ENCODE results near the gene NPHP3.

DNA sequence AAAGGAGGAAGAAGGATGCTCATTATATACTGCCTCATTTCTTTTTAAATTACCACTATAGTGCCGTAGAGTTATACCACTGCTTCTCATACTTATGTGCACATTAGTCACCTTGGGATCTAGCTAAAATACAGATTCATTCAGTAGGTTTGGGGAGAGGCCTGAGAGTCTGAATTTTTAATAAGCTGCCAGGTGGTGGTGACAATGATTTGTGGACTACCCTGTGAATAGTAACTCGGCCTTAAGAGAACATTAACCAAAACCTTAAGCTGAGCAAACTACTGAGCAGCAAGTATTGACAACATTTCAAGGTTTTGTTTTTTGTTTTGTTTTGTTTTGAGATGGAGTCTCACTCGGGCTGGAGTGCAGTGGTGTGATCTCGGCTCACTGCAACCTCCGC, 42.3 kb downstream of the NPHP3 start:
- no peak for TF ChIP-seq ISL1 (CRISPR knock-in tag; IDR thresholded peaks at IDR 0.05)
- TF ChIP-seq ARNTL (CRISPR knock-in tag; IDR thresholded peaks at IDR 0.05; ENCODE audit: borderline replicate concordance, low read depth) = no peak
- TF ChIP-seq, protein P1, sequence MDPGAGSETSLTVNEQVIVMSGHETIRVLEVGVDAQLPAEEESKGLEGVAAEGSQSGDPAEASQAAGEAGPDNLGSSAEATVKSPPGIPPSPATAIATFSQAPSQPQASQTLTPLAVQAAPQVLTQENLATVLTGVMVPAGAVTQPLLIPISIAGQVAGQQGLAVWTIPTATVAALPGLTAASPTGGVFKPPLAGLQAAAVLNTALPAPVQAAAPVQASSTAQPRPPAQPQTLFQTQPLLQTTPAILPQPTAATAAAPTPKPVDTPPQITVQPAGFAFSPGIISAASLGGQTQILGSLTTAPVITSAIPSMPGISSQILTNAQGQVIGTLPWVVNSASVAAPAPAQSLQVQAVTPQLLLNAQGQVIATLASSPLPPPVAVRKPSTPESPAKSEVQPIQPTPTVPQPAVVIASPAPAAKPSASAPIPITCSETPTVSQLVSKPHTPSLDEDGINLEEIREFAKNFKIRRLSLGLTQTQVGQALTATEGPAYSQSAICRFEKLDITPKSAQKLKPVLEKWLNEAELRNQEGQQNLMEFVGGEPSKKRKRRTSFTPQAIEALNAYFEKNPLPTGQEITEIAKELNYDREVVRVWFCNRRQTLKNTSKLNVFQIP (CRISPR knock-in tag; IDR thresholded peaks at IDR 0.05; ENCODE audit: borderline replicate concordance, low read depth) = no peak
- TF ChIP-seq ZFP30 (CRISPR knock-in tag; IDR thresholded peaks at IDR 0.05) = no peak
- TF ChIP-seq ZC3H10 (CRISPR knock-in tag; IDR thresholded peaks at IDR 0.05) = no peak
- no peak for TF ChIP-seq ZNF8 (CRISPR knock-in tag; IDR thresholded peaks at IDR 0.05)
- TF ChIP-seq, protein P2, sequence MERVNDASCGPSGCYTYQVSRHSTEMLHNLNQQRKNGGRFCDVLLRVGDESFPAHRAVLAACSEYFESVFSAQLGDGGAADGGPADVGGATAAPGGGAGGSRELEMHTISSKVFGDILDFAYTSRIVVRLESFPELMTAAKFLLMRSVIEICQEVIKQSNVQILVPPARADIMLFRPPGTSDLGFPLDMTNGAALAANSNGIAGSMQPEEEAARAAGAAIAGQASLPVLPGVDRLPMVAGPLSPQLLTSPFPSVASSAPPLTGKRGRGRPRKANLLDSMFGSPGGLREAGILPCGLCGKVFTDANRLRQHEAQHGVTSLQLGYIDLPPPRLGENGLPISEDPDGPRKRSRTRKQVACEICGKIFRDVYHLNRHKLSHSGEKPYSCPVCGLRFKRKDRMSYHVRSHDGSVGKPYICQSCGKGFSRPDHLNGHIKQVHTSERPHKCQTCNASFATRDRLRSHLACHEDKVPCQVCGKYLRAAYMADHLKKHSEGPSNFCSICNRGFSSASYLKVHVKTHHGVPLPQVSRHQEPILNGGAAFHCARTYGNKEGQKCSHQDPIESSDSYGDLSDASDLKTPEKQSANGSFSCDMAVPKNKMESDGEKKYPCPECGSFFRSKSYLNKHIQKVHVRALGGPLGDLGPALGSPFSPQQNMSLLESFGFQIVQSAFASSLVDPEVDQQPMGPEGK (CRISPR knock-in tag; IDR thresholded peaks at IDR 0.05; ENCODE audit: borderline replicate concordance) = no peak
- TF ChIP-seq BACH2 (CRISPR knock-in tag; IDR thresholded peaks at IDR 0.05; ENCODE audit: borderline replicate concordance) = no peak

Data from SK-N-SH treated with all-trans-retinoic acid at 6 μM for 48 hours (cell line).